NCI-H510A treated with DMSO at 0.1 percent for 48 hours (cell line): ENCODE results near the gene BNIP1.

Source experiments
- DNase-seq: peaks from one replicate; lab custom pipeline; 2025; lab: John Stamatoyannopoulos, UW

The BNIP1 gene

GRCh38 chr5:173165177-173166016, 21.1 kb downstream of the BNIP1 start:
- no peak for DNase-seq

DNA sequence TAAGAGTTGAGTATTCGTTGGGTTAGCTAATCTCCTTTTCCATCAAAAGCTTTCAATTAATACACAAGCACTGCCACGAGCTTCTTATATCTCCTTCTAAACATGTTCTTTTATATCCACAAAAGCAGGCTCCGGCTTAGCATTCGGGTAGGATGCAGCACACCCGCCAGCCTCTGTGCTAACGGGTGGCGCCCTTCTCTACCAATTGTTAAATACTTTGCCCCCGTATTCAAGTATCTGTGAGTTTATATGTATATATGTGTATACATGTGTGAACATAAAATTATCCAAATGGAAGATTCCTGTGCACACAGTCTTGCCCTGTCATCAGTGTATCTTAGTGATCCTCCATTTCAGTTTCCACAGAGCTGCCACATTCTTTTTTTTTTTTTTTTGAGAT, 27.8 kb downstream of the BNIP1 start:
- no peak for DNase-seq

- no peak for DNase-seq
Observed at GRCh38 chr5:173175523-173175922, 31.2 kb downstream of the BNIP1 start.

- peak; percentile 1 for DNase-seq
Observed at GRCh38 chr5:173178369-173178910, 34.1 kb downstream of the BNIP1 start.

DNA sequence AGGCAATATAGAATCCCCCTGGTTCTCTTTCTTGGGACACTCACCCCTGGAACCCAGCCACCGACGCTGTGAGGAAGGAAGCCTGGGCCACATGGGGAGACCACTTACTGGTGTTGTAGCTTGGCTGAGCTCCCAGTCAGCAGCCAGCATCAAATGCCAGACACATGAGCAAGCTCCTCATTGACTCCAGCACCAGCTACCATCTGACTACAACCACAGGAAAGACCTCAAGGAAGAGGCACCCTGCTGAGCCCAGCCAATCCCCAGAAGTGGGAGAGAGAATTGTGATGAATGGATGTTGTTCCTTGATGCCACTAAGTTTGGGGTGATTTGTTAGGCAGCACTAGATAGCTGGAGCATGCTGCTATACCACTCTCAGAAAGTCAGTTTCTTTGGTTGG, 36.0 kb downstream of the BNIP1 start:
- DNase-seq = no peak

DNA sequence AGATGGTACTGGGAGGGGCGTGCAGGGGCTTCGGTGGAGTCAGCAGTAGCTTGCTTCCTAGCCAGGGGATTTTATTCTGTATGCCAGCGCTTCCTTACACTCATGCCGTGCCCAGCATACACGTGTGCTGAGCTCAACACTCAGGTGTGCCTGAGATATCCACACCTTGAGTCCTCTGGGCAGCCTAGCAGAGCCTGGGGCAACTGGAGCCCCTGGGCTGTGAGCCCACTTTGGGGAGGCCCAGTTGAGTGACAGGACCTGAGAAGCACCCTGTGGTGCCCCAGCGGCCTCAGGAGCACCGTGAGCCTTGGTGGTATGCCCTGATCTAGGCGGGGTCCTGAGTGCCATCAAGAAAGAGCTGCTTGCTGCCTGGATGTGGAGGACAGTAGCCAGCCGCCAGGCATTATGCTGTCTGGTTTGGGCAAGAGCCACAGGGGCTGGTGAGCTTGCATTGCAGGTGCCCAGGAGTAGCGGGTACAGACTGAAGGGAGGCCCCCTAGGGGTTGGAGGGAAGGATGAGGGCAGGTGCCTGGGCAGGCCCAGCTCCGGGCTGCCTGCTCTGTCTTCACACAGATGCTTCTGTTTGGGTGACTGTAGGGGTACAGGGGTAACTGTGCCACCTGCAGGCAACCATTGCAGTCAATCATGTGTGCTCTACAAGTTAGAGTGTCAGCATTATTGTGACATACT, 42.9 kb downstream of the BNIP1 start:
- DNase-seq = no peak

- no peak for DNase-seq
Observed at GRCh38 chr5:173188280-173188679, 43.9 kb downstream of the BNIP1 start.

DNA sequence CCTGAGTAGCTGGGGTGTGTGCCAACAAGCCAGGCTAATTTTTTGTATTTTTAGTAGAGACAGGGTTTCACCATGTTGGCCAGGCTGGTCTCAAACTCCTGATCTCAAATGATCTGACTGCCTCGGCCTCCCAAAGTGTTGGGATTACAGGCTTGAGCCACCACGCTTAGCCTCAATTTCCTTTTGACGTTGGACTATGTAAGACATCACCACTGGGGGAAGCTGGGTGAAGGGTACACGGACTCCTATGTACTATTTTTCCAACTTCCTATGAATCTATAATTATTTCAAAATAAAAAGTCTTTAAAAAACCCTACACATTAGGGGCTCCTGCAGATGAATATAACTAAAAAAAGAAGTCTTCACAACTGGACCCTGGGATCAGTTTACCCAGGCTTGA, 46.7 kb downstream of the BNIP1 start:
- no peak for DNase-seq

DNA sequence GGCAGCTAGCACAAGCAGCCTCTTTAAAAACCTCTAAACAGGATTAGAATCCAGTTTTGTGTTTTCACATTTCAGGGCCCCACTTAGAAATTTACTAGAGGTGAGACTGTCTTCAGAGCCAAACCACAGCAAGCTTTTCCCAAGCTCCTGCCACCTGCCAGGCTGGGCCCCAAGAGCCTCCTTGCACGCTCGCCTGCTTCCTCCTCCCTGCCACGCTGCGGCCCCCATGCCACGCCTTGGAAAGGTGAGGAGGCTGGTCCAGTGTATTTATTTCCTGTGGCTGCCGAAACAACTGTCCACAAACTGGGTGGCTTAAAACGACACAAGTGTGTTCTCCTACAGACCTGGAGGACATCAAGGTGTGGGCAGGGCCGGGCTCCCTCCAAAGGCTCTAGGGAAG, 47.2 kb downstream of the BNIP1 start:
- DNase-seq = no peak

GRCh38 chr5:173192561-173192960, 48.2 kb downstream of the BNIP1 start:
- no peak for DNase-seq

DNA sequence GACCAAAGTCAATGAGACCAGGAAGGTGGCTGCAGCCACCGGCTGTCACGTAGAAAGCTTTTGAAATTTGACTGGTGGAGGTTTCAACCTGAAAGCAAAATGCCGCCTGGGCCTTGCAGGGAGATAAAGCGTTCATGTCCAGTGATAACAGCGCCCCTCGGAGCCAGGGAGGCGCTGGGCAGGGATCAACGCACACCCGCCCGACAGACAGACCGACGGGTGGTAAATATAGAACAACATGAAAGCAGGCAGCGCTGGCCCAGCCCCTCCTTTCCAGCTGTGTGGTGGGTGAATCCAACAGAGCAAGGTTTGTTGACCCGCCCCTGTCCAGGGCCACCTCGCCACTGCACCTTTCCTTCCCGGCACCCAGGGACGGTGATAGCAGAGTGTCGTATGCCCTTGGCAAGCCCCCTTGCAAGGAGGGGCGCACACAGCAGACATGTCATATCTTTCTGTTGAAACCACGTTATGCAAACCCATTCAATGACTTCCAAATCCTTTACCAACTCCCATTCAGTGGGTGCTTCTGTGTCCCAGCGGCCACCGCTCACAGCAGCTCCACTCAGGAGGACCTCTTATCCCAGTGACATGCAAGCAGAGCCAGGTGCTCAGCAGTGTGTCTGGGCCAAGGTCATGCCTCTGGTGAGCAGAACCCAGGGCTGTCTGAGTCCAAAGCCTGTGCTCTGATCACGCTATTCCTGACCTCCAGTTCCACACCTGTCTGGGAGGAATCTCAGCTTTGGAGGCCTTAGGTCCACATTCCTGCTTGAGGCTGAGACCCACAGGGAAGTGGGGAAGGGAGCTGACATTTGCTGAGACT, 52.0 kb downstream of the BNIP1 start:
- no peak for DNase-seq

- DNase-seq = no peak
Observed at GRCh38 chr5:173197375-173197891, 53.1 kb downstream of the BNIP1 start.

GRCh38 chr5:173198049-173198448, 53.7 kb downstream of the BNIP1 start:
- DNase-seq = no peak

GRCh38 chr5:173200356-173200755, 56.0 kb downstream of the BNIP1 start:
- no peak for DNase-seq

DNA sequence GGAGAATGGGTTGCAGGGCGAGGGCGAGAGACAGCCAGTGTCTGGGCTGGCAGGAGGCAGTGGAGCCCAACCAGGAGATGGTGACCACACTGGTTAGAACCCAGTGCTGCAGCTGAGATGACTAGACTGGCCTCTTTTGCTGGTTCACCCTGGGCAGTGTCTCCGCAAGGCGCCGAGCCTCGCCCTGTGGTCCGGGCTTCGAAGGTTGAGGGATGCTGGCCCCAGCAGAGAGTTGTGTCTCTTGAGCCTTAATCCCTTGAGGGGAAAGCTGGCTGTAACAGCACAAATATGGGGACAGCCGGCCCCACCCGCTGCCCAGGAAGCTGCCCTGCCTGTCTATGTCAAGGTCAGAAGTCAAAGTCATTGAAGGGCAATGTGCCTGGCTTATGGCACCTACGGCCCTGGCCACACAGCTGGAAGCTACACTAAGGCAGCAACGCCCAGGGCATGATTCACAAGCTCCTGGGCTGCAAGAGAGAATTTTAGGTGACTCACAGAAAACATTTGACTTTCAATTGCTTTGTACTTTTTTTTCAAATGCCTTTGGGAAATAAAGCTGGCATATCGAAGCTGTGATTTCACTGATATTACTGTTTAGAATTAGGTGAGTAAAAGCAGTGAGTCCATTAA, 57.4 kb downstream of the BNIP1 start:
- DNase-seq = no peak

DNA sequence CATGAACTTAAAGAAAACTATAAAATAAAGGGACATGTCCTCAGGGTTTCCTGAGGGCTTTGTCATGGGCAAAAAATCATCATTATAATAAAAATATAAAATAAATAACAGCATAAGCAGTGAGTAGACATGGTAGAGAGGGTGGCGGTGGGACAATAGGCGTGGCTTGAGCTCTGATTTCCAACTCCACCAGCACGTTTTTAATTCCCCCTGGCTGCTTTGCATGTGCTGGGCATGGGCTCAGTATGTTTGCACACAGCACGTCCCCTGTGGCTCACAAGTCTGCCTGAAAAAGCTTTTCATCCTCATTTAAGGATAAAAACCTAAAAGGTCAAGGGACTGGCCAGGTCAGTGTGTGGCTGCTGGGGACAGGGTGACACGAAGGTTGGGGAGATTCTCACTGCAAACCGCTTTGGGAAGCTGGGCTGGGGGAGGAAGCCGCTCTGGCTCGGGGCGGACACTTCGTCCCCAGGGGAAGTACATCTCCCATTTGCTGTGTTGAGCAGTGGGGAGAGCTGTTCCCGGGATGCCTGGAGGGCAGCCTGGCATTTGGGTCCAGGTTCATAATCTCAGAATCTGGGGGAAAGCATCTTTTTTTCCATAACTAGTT, 58.0 kb downstream of the BNIP1 start:
- no peak for DNase-seq

- DNase-seq = no peak
Observed at GRCh38 chr5:173204185-173204979, 60.1 kb downstream of the BNIP1 start.

- DNase-seq = no peak
Observed at GRCh38 chr5:173205916-173206315, 61.6 kb downstream of the BNIP1 start.

DNA sequence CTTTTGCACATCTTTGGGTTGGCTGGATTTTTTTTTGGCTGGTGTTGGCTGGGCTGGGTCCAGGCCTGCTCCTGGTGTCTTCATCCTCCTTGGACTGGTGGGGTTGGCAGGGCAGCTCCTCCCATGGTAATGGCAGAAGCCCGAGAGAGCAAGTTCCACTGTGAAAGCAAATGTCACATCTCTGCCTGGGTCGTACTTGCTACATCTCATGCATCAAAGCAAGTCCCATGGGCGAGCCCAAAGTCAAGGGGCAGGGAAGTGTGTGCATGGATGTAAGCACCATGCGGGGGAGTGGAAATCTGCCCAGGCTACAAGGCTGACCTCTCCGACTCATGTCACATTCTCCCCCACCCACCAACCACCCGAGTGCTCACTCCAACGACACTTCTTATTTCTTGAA, 64.0 kb downstream of the BNIP1 start:
- no peak for DNase-seq

- DNase-seq = no peak
Observed at GRCh38 chr5:173210877-173211276, 66.5 kb downstream of the BNIP1 start.
